Renal cortical epithelial cell (primary cell): Measurements from ENCODE around the gene TIMM13. TPM values are rescaled to one million over a fixed set of nuclear protein-coding genes. Genes with fewer than 3 reads are reported as not detected.

ENCODE experiments used
- DNase-seq: peaks from one replicate; pipeline ENCODE4 v3.0.0-alpha.2; 2011; ENCODE audit warnings: low read depth
- total RNA-seq: library from RNA; depleted of rRNA; stranded (reverse); fragments of >200 nt; gene quantifications from 2 replicates; pipeline ENCODE4 v1.2.3, GENCODE V29; 2014

TIMM13 gene
- total RNA-seq, 1 donor from 2014 or later = 45.5 TPM

GRCh38 chr19:2382530-2383222, 44.7 kb downstream of the TIMM13 start:
- DNase-seq = no peak

GRCh38 chr19:2381148-2381820, 46.1 kb downstream of the TIMM13 start:
- DNase-seq = peak; percentile 32

GRCh38 chr19:2380567-2380966, 46.8 kb downstream of the TIMM13 start:
- DNase-seq = no peak

- no peak for DNase-seq
Observed at GRCh38 chr19:2376784-2377519, 50.4 kb downstream of the TIMM13 start.

Other genes starting within 250 kb of the TIMM13 start
- gene PLEKHJ1, start 191.3 kb downstream of the TIMM13 start, total RNA-seq = 68.1 and 121 TPM in 2 replicates
- 21.0 and 39.2 TPM in 2 replicates for gene SF3A2, start 190.8 kb downstream of the TIMM13 start, total RNA-seq
- 1.0 TPM in 1 of 2 replicates, not detected in the other for gene AMH, start 178.3 kb downstream of the TIMM13 start, total RNA-seq
- gene JSRP1, start 171.2 kb downstream of the TIMM13 start, total RNA-seq = 3.3 TPM in 1 of 2 replicates, not detected in the other
- 0.05 TPM in 1 of 2 replicates, not detected in the other for gene PEAK3, start 145.4 kb downstream of the TIMM13 start, total RNA-seq
- 0.05 TPM in 1 of 2 replicates, not detected in the other for gene LINGO3, start 119.4 kb downstream of the TIMM13 start, total RNA-seq
- gene LSM7, start 99.0 kb downstream of the TIMM13 start, total RNA-seq = 69.3 and 119 TPM in 2 replicates
- 12.5 and 43.7 TPM in 2 replicates for gene SPPL2B, start 98.9 kb downstream of the TIMM13 start, total RNA-seq
- gene TMPRSS9, start 67.3 kb downstream of the TIMM13 start, total RNA-seq = 0.05 TPM in 1 of 2 replicates, not detected in the other
- 47.4 and 75.4 TPM in 2 replicates for gene LMNB2, start 29.4 kb upstream of the TIMM13 start, total RNA-seq
- gene GADD45B, start 48.5 kb upstream of the TIMM13 start, total RNA-seq = 31.4 and 50.2 TPM in 2 replicates